ENCODE data around the gene TNFRSF11A.

The TNFRSF11A gene

DNA sequence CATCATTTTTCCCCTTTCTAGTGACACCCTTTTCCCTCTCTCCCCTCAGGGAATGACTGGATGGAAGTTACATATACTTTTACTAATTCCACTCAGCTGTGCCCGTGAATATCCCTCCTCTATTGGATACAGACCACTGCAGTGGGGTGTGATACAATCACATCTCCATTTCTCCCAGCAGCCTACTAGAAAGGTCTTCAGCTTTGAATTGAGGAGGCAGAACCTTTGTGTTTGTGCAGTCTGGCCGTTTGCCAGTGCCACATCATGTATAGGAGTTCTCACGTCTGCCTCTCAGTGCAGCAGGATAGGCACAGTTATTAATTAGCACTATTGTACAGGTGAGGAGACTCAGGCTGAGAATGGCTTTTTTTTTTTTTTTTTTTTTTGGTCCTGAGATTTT is 16.4 kb downstream of the TNFRSF11A start:
- TF ChIP-seq, protein P1, sequence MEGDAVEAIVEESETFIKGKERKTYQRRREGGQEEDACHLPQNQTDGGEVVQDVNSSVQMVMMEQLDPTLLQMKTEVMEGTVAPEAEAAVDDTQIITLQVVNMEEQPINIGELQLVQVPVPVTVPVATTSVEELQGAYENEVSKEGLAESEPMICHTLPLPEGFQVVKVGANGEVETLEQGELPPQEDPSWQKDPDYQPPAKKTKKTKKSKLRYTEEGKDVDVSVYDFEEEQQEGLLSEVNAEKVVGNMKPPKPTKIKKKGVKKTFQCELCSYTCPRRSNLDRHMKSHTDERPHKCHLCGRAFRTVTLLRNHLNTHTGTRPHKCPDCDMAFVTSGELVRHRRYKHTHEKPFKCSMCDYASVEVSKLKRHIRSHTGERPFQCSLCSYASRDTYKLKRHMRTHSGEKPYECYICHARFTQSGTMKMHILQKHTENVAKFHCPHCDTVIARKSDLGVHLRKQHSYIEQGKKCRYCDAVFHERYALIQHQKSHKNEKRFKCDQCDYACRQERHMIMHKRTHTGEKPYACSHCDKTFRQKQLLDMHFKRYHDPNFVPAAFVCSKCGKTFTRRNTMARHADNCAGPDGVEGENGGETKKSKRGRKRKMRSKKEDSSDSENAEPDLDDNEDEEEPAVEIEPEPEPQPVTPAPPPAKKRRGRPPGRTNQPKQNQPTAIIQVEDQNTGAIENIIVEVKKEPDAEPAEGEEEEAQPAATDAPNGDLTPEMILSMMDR (IDR thresholded peaks at IDR 0.05; ENCODE audit: low read length, missing control alignments), result no peak

GRCh38 chr18:62342884-62343283 is 17.8 kb downstream of the TNFRSF11A start:
- no peak overlapping the region for H3K4me3 ChIP-seq (replicated peaks; ENCODE audit: low read depth, low read length)

More for the DNA sequence above, 16.4 kb downstream of the TNFRSF11A start:
- DNase-seq (ENCODE audit: low read depth), result no peak
- no peak overlapping the region for H3K4me3 ChIP-seq (replicated peaks; ENCODE audit: low read depth, low read length)

DNA sequence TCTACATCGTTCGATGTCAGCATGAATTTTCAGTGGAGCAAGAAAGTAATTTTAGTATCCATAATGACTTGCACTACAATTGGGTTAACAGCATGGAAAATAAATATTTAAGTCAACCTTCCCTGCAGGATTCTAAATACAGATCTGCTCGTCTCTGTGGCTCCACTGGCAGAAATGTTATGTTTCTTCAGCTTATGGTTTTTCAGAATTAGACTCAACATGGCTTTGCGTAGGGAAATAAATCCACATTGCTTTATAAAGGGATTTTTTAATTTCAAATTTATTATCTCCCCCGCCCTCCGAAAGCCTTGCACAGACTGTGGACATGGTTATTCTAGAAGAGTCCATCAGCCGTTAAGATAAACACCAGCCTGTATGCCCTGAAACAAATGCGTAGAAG is 18.2 kb downstream of the TNFRSF11A start:
- no peak for DNase-seq (ENCODE audit: low read depth)
- TF ChIP-seq, protein P1 (IDR thresholded peaks at IDR 0.05; ENCODE audit: low read length, missing control alignments), result no peak
- no peak overlapping the region for H3K4me3 ChIP-seq (replicated peaks; ENCODE audit: low read depth, low read length)

More at GRCh38 chr18:62342884-62343283, 17.8 kb downstream of the TNFRSF11A start:
- TF ChIP-seq, protein P1 (IDR thresholded peaks at IDR 0.05; ENCODE audit: low read length, missing control alignments), result no peak
- no peak for DNase-seq (ENCODE audit: low read depth)

GRCh38 chr18:62345909-62346308 is 20.8 kb downstream of the TNFRSF11A start:
- TF ChIP-seq, protein P1 (IDR thresholded peaks at IDR 0.05; ENCODE audit: low read length, missing control alignments), result no peak
- no peak overlapping the region for H3K4me3 ChIP-seq (replicated peaks; ENCODE audit: low read depth, low read length)
- DNase-seq (ENCODE audit: low read depth), result no peak

- TF ChIP-seq, protein P1 (IDR thresholded peaks at IDR 0.05; ENCODE audit: low read length, missing control alignments), result no peak
- no peak for DNase-seq (ENCODE audit: low read depth)
- no peak overlapping the region for H3K4me3 ChIP-seq (replicated peaks; ENCODE audit: low read depth, low read length)
These were observed 21.4 kb downstream of the TNFRSF11A start for GRCh38 chr18:62346333-62347088.

DNA sequence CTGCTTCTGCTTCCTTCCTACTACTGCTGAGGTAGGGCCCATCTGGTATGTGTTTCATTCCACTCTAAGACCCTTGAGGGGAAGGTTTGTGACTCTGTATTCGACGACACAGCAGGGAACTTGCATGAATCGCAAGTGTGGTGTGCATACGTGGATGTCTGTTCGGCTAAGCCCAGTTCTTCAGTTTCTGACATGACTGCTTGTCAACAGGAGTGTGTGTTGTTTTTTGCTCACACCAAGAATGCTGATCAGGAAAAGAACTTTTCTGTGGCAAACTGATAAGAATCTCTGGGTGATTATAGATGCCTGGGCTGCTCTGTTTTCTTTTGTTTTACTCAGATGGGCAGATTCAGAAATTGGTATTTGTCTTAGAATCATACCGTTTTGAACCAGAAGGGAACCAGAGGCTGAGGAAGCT is 22.0 kb downstream of the TNFRSF11A start:
- H3K4me3 ChIP-seq (replicated peaks; ENCODE audit: low read depth, low read length), result no peak overlapping the region
- TF ChIP-seq, protein P1 (IDR thresholded peaks at IDR 0.05; ENCODE audit: low read length, missing control alignments), result no peak
- DNase-seq (ENCODE audit: low read depth), result no peak

DNA sequence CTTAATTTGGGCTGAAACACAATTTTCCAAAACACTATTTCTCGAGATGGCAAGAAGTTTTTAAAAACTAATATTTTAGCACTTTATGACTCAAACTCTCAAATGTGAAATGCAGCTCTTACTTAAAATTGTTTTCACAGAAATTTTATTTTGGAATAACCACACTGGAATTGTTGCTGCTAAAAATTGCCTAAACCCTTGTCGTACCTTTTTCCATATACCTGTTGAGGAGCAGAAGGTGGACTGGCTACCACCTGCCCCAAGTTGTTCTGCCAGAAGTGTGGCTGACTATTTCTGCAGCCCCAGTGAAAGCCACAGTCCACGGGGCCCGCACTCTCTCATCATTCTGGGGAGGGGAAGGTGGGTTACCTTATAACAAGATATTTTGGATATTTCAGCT is 23.4 kb downstream of the TNFRSF11A start:
- H3K4me3 ChIP-seq (replicated peaks; ENCODE audit: low read depth, low read length), result no peak overlapping the region
- DNase-seq (ENCODE audit: low read depth), result no peak
- TF ChIP-seq, protein P1 (IDR thresholded peaks at IDR 0.05; ENCODE audit: low read length, missing control alignments), result no peak

Data from fibroblast of pulmonary artery (primary cell).